ENCODE data around the gene SPTBN4.

DNA sequence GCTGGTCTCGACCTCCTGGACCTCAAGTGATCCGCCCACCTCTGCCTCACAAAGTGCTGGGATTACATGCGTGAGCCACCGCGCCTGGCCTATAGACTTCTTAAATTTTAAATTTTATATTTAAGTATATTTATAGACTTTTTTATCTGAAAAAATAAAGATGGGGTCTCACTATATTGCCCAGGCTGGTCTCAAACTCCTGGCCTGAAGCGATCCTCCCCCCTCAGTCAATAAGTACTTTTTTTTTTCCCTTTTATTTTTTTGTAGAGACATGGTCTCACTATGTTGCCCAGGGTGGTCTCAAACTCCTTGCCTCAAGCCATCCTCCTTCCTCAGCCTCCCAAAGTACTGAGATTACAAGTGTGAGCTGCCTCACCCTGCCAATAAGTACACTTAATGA, 42.9 kb upstream of the SPTBN4 start:
- TF ChIP-seq MXI1 (conservative IDR thresholded peaks at IDR 0.05; ENCODE audit: poor library complexity, severe bottlenecking): no peak
- TF ChIP-seq, protein P1, sequence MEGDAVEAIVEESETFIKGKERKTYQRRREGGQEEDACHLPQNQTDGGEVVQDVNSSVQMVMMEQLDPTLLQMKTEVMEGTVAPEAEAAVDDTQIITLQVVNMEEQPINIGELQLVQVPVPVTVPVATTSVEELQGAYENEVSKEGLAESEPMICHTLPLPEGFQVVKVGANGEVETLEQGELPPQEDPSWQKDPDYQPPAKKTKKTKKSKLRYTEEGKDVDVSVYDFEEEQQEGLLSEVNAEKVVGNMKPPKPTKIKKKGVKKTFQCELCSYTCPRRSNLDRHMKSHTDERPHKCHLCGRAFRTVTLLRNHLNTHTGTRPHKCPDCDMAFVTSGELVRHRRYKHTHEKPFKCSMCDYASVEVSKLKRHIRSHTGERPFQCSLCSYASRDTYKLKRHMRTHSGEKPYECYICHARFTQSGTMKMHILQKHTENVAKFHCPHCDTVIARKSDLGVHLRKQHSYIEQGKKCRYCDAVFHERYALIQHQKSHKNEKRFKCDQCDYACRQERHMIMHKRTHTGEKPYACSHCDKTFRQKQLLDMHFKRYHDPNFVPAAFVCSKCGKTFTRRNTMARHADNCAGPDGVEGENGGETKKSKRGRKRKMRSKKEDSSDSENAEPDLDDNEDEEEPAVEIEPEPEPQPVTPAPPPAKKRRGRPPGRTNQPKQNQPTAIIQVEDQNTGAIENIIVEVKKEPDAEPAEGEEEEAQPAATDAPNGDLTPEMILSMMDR (IDR thresholded peaks at IDR 0.05; ENCODE audit: poor library complexity, severe bottlenecking): no peak

Measured in neural cell (in vitro differentiated cells).